Renal pelvis (tissue), 4 donors: Measurements from ENCODE around the gene XPO4. TPM values are rescaled to one million over a fixed set of nuclear protein-coding genes. Genes with fewer than 3 reads are reported as not detected.

Experiments used
- DNase-seq: peaks from one replicate; pipeline ENCODE4 v3.0.0-alpha.2; 2013
- polyA plus RNA-seq, 3 donors: library from polyadenylated mRNA; unstranded; fragments of 120-200 nt; gene quantifications; one replicate each; pipeline ENCODE4 v1.2.1, GENCODE V29; 2013; ENCODE audit not compliant: insufficient read length in 3 of 3

Gene XPO4
- polyA plus RNA-seq, 3 donors, result 17.4 to 22.5 (median 20.3) TPM

DNA sequence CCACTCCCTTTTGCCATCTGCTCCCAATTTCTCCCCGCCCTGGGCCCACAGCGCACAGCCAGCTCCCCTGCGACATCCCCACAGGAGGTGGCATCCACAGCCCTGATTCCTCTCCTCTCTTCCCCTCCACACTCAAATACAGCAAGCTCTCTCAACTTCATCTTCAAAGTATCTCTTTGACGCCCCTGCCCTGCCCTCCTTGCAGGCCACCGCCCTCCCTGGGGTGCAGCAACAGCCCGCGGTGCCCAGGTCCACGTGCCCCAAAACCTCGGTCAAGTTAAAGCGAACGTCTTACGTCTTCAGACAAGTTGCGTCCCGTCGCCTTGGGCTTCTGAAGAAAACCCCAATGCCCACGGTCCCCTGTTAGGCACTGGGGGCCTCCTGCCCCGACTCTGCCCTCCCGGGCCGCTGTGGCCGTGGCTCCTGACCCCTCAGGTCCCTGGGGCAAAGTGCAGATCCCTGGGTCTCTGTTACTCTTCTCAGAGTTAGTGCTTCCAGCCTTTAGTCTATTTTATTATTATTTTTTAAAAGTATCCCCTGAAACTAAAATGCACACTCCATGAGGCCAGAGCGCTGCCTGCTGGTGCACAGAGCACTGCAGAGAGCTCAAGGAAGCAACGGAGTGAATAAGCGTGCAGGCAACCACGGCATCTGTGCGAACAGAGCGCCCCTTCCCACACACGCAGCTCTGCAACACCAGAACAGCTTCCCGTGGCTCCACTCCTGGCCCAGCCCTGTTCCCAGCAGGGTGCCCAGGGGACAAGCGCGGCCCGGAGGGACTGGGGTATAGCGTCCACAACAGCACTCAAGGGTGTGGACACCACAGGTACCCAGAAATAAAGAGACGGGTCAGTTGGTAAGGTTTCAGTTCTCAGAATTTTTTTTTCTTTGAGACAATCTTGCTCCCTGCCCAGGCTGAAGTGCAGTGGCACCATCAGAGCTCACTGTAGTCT lies 172.6 kb downstream of the XPO4 start:
- no peak for DNase-seq

DNA sequence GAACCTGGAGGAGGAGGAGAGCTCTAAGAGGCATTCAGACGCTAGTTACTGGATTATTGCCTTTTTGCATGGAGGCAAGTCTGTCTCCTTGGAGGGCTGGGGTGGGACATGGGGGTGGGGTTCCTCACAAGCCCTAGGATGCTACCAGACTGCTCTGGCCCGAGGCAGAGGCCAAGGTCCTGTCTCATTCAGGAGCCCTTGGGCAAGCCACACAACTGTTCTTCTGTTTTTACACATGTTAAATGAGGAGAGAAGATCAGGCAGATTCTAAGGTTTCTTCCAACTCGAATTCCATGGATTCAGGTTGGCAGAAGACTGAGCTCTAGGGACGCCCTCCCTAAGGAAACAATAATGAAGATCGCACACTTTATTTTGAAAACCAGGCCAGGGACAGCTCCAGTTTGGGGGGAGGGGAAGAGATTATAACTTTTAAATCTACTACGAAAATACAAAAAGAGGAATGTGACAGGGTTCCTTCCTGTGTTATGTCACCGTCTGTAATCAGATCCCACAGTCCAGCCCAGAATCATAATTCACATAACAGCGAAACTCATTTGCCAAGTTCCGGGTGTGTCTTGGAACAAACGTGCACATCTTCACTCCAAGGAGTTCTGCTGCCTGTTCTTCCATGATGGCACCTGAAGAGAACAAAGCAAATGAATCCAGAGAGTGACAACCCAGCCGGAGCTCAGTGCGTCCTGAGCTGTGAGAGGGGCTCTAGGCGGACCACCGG lies 173.8 kb downstream of the XPO4 start:
- DNase-seq, result no peak

DNA sequence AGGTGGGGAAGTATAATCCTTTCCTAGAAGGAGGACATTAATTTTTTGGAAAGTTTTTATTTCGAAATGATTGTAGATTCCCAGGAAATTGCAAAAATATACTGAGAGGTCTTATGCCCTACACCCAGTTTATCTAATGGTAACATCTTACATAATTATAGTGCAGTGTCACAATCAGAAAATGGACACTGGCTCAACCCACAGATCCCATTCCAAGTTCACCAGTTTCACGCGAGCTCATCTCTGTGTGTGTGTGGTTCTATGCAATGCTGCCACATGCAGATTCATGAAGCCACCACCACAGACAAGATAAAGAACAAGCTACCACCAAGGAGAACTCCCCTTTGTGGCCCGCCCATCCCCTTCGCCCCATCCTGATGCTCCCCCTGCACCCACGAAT lies 174.7 kb downstream of the XPO4 start:
- DNase-seq, result no peak

Other genes starting within 250 kb of the XPO4 start
- 10 to 100 TPM in 1 of 3 donors, 1 to 10 TPM in 2; 8.4 to 10.1 (median 8.5) TPM for gene IL17D, start 199.0 kb downstream of the XPO4 start, polyA plus RNA-seq
- 10 to 100 TPM; 13.6 to 16.2 (median 15.0) TPM for gene EEF1AKMT1, start 128.8 kb downstream of the XPO4 start, polyA plus RNA-seq
- 10 to 100 TPM; 21.7 to 24.9 (median 22.9) TPM for gene LATS2, start 158.8 kb upstream of the XPO4 start, polyA plus RNA-seq
- gene SAP18, start 237.4 kb upstream of the XPO4 start, polyA plus RNA-seq, result 100 to 1,000 TPM; 210 to 267 (median 246) TPM